ENCODE data around the gene POM121C.
"Not testable (repeated sequence)": the region's sequence is repeated elsewhere in the genome, so short reads cannot be mapped to it uniquely, and the experiment has no call there.

Gene POM121C

DNA sequence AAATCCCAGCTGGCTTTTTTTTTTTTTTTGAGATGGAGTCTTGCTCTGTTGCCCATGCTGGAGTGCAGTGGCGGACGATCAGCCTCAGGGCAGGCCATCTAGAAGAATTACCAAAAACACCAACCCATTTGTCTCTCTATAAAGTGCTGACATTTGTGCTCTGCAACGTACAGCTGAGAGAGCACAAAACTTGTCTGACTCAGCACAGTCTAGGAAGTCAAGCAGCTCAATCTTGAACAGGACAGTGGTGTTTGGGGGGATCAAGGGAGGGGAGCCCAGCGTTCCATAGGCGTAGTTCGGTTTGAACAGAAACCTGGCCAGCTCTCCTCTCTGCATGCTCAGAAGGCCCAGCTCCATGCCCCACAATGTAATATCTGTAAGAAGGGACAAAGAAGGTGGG, 92.9 kb downstream of the POM121C start:
- not testable (repeated sequence) for H3K36me3 ChIP-seq (ENCODE audit: insufficient read depth, low read length); H3K4me3 ChIP-seq (ENCODE audit: low read depth, low read length); H3K4me1 ChIP-seq (ENCODE audit: control insufficient read depth, insufficient read depth, low read length, unreplicated experiment); H2AFZ ChIP-seq (ENCODE audit: low read length, unreplicated experiment); H3K27me3 ChIP-seq (ENCODE audit: insufficient read depth, low read length); H3K79me2 ChIP-seq (ENCODE audit: control insufficient read depth, insufficient read depth, low read length, unreplicated experiment); H3K27ac ChIP-seq (ENCODE audit: low read depth, low read length)

DNA sequence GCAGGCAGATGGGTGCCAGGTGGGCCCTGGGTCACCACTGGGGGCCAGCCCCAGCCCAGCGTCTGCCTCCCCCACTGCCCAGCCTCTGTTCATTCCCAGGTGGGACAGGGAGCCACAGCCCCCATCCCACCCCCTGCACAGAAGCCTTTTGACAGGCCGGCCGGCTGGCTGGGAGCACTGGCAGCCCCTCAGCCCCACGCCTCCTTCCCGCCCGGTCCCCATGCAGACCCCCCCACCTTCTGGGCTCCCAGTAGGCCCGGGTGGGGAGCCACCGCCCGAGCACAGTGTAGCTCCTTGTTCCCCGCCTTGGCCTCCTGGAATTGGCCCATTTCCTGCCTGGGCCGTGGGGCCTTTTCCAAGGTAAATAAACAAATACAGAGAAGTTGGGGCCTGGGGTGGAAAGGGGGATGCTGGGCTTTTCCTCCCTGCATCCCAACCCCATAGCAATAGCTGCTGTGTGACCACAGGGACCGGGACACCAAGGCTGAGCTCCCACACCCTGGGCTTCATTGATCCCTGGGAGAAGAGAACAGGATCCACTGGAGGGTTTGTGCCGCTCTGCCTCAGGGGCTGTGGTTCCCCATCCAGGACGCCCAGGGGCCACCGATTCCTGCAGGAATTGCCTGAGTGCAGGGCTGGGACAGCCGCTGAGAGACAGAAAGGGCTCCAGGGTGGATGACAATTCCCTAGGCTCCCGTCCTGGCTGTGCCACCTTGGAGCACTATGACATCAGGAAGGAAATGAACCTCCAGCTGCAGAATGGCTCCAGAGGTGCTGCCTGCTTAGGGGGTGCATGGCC, 111.4 kb downstream of the POM121C start:
- not testable (repeated sequence) for H3K27ac ChIP-seq (ENCODE audit: low read depth, low read length); H3K4me1 ChIP-seq (ENCODE audit: control insufficient read depth, insufficient read depth, low read length, unreplicated experiment); H3K79me2 ChIP-seq (ENCODE audit: control insufficient read depth, insufficient read depth, low read length, unreplicated experiment); H2AFZ ChIP-seq (ENCODE audit: low read length, unreplicated experiment); H3K27me3 ChIP-seq (ENCODE audit: insufficient read depth, low read length); H3K36me3 ChIP-seq (ENCODE audit: insufficient read depth, low read length); H3K4me3 ChIP-seq (ENCODE audit: low read depth, low read length)

DNA sequence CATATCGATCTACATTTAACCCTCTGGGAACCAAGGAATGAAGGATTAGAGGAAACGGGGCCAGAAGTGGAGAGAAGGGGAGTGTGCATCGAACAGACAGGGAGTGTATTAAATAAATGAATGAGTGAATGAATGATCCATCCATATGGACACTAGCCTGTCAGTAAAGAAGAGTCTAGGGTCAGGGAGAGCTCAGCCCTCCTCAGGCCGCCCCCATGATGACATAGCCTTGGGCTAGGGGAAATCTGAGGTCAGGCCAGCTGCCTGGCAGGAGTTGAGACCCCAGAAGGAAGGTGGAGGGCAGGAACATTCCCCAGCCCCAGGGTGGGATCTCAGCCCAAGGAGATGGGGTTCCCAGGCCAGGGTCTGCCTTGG, 112.0 kb downstream of the POM121C start:
- H3K36me3 ChIP-seq (ENCODE audit: insufficient read depth, low read length); H3K79me2 ChIP-seq (ENCODE audit: control insufficient read depth, insufficient read depth, low read length, unreplicated experiment); H3K4me3 ChIP-seq (ENCODE audit: low read depth, low read length); H3K4me1 ChIP-seq (ENCODE audit: control insufficient read depth, insufficient read depth, low read length, unreplicated experiment); H3K27me3 ChIP-seq (ENCODE audit: insufficient read depth, low read length); H2AFZ ChIP-seq (ENCODE audit: low read length, unreplicated experiment); H3K27ac ChIP-seq (ENCODE audit: low read depth, low read length): not testable (repeated sequence)

- H2AFZ ChIP-seq (ENCODE audit: low read length, unreplicated experiment); H3K79me2 ChIP-seq (ENCODE audit: control insufficient read depth, insufficient read depth, low read length, unreplicated experiment); H3K4me3 ChIP-seq (ENCODE audit: low read depth, low read length); H3K36me3 ChIP-seq (ENCODE audit: insufficient read depth, low read length); H3K27ac ChIP-seq (ENCODE audit: low read depth, low read length); H3K4me1 ChIP-seq (ENCODE audit: control insufficient read depth, insufficient read depth, low read length, unreplicated experiment); H3K27me3 ChIP-seq (ENCODE audit: insufficient read depth, low read length): not testable (repeated sequence)
Measured at GRCh38 chr7:75367313-75367712, 118.8 kb downstream of the POM121C start.
